Measurements from ENCODE around the gene NPBWR2. TPM values are rescaled to one million over a fixed set of nuclear protein-coding genes. Genes with fewer than 3 reads are reported as not detected.
A peak's percentile ranks its signal among the peaks of the same experiment; 100 is the strongest.

The NPBWR2 gene
- polyA plus RNA-seq, 1 of the 3 experiments (the other 2 are of a cell fraction) = not detected

- ChIA-PET CTCF (interaction anchor here (0.6 to 3.5 kb wide), 8 partner anchors 9 to 95 kb away, joined by 3 to 14 read pairs (median 4); no protein-coding TSS in a partner anchor), POLR2A (interaction anchor here (1.4 to 3.5 kb wide), 4 partner anchors 8 to 105 kb away, joined by 3 to 13 read pairs (median 7); no protein-coding TSS in a partner anchor)
- Histone ChIP-seq H3K4me1 (ENCODE audit: control insufficient read depth in 1 of 2, insufficient read depth in 2 of 2, low read depth in 1 of 2, low read length in 1 of 2) (peaks cover 0 to 64% of the 10 kb centered on the region in 2 experiments; a peak in 1 of 4 replicates), H3K36me3 (replicated peaks in 1 of 2; ENCODE audit: control insufficient read depth in 1 of 2, insufficient read depth in 2 of 2, low read length in 1 of 2) (no peaks in the 10 kb centered on the region), H3K9me3 (no peaks in the 10 kb centered on the region), H4K20me1 (ENCODE audit: insufficient read depth) (no peaks in the 10 kb centered on the region), H3K27me3 (ENCODE audit: insufficient read depth) (no peaks in the 10 kb centered on the region), H3K79me2 (ENCODE audit: insufficient read depth) (no peaks in the 10 kb centered on the region), H3F3A (replicated peaks; ENCODE audit: insufficient read depth) (no peaks in the 10 kb centered on the region), H2AFZ (ENCODE audit: low read depth) (no peak overlapping the region), H3K9ac (no peak overlapping the region), H3K4me2 (no peak overlapping the region), H3K4me3 (ENCODE audit: low read depth in 2 of 2, low read length in 1 of 2) (no peak overlapping the region), H3K27ac (ENCODE audit: low read depth in 2 of 2, low read length in 1 of 2) (peak overlapping the region in 1 of 2 experiments; percentile 92; a peak in 2 of 4 replicates), H3K9me2 (no peaks in the 10 kb centered on the region)
- TF ChIP-seq NFIC (IDR thresholded peaks at IDR 0.05; ENCODE audit: borderline replicate concordance) = no peak
- TF ChIP-seq RAD21 (IDR thresholded peaks at IDR 0.05; ENCODE audit: low read length) = no peak
- TF ChIP-seq NRF1 (IDR thresholded peaks at IDR 0.05; ENCODE audit: low read depth, low read length) = no peak
- no peak for TF ChIP-seq USF1 (IDR thresholded peaks at IDR 0.05; ENCODE audit: borderline replicate concordance, low read depth)
- no peak for TF ChIP-seq ZBTB33 (IDR thresholded peaks at IDR 0.05; ENCODE audit: borderline replicate concordance, low read depth)
- TF ChIP-seq MEF2A (IDR thresholded peaks at IDR 0.05; ENCODE audit: borderline replicate concordance, low read depth) = no peak
- peak; percentile 63 for DNase-seq
- 55% methylated on average over 7 of the region's 9 CpGs for WGBS (ENCODE audit: low lambda C conversion rate)
These were observed 48.9 kb upstream of the NPBWR2 start for GRCh38 chr20:64156136-64156885.

- no peak overlapping the region for H3K4me2 ChIP-seq
- DNase-seq = peak; percentile 92
- no peak overlapping the region for H3K4me3 ChIP-seq (ENCODE audit: low read depth in 2 of 2, low read length in 1 of 2)
- ChIA-PET CTCF (interaction anchor here (0.6 to 3.5 kb wide), 9 partner anchors 10 to 96 kb away, joined by 3 to 14 read pairs (median 4); partner anchors contain the start of gene RGS19), POLR2A (interaction anchor here (1.0 to 3.5 kb wide), 5 partner anchors 9 to 106 kb away, joined by 3 to 13 read pairs (median 6); no protein-coding TSS in a partner anchor)
- no peaks in the 10 kb centered on the region for H3F3A ChIP-seq (replicated peaks; ENCODE audit: insufficient read depth)
- H2AFZ ChIP-seq (ENCODE audit: low read depth) = no peak overlapping the region
- H3K27ac ChIP-seq (ENCODE audit: low read depth in 2 of 2, low read length in 1 of 2) = peak overlapping the region in 1 of 2 experiments; percentile 92; a peak in 2 of 4 replicates
- H4K20me1 ChIP-seq (ENCODE audit: insufficient read depth) = no peaks in the 10 kb centered on the region
- WGBS (ENCODE audit: low lambda C conversion rate) = 38% methylated on average over 19 of the region's 22 CpGs
- H3K9ac ChIP-seq = no peak overlapping the region
- no peaks in the 10 kb centered on the region for H3K9me3 ChIP-seq
- no peaks in the 10 kb centered on the region for H3K79me2 ChIP-seq (ENCODE audit: insufficient read depth)
- no peaks in the 10 kb centered on the region for H3K36me3 ChIP-seq (replicated peaks in 1 of 2; ENCODE audit: control insufficient read depth in 1 of 2, insufficient read depth in 2 of 2, low read length in 1 of 2)
- H3K4me1 ChIP-seq (ENCODE audit: control insufficient read depth in 1 of 2, insufficient read depth in 2 of 2, low read depth in 1 of 2, low read length in 1 of 2) = peaks cover 0 to 60% of the 10 kb centered on the region in 2 experiments; a peak in 1 of 4 replicates
- no peaks in the 10 kb centered on the region for H3K27me3 ChIP-seq (ENCODE audit: insufficient read depth)
- no peaks in the 10 kb centered on the region for H3K9me2 ChIP-seq
- TF ChIP-seq FOXJ3 (CRISPR knock-in tag; IDR thresholded peaks at IDR 0.05) (peak; percentile 96), USF2 (IDR thresholded peaks at IDR 0.05; ENCODE audit: borderline replicate concordance, low read depth, low read length) (no peak), RCOR1 (IDR thresholded peaks at IDR 0.05; ENCODE audit: low read length) (peak; percentile 83), IRF3 (IDR thresholded peaks at IDR 0.05; ENCODE audit: low read depth, low read length) (no peak), SMC3 (IDR thresholded peaks at IDR 0.05; ENCODE audit: low read depth, low read length) (no peak; the same call in 1 of the 2 replicates), FOSL2 (IDR thresholded peaks at IDR 0.05; ENCODE audit: borderline replicate concordance, low read depth) (no peak), NFIC (IDR thresholded peaks at IDR 0.05; ENCODE audit: borderline replicate concordance) (no peak), MAX (IDR thresholded peaks at IDR 0.05; ENCODE audit: low read depth) (no peak), ZBTB33 (IDR thresholded peaks at IDR 0.05; ENCODE audit: borderline replicate concordance, low read depth) (no peak), MXI1 (IDR thresholded peaks at IDR 0.05; ENCODE audit: low read depth, low read length) (peak; percentile 93), RFX5 (IDR thresholded peaks at IDR 0.05; ENCODE audit: low read length) (peak; percentile 46; the same call in 1 of the 2 replicates)
These were observed 48.1 kb upstream of the NPBWR2 start for GRCh38 chr20:64155258-64156135.

Data from SK-N-SH (cell line).